Sciatic nerve (tissue), 2 donors: ENCODE measurements around the gene OLAH. TPM values are rescaled to one million over a fixed set of nuclear protein-coding genes. Genes with fewer than 3 reads are reported as not detected.
"Not testable (repeated sequence)": the region's sequence is repeated elsewhere in the genome, so short reads cannot be mapped to it uniquely, and the experiment has no call there.

Experiments used
- ATAC-seq: fragments of 200-7000 bp; cut with Tn5 transposase; one replicate; pipeline ENCODE4 v1.9.1; 2020; ENCODE audit warnings: mild to moderate bottlenecking, moderate library complexity
- DNase-seq: peaks from one replicate; pipeline ENCODE4 v3.0.0-alpha.2; 2020; ENCODE audit warnings: low spot score
- intact Hi-C: fragments of 100-400 bp; cut with DNase I; formaldehyde crosslinking; loops from one replicate; pipeline ENCODE4 v1.14.2; 2022
- total RNA-seq: library from RNA; stranded (reverse); fragmentation: NEBNext Ultra II Directional; extraction: Animal tissue kit (Norgen Biotek cat#: 25700); gene quantifications from one replicate; pipeline ENCODE4 v1.2.1, GENCODE V29; 2021
- donor health status: DM: no; HTN: no; CAD: no.
- donor health status: DM: no; HTN: no; CAD: no.

Gene OLAH
- total RNA-seq = 2.1 TPM

DNA sequence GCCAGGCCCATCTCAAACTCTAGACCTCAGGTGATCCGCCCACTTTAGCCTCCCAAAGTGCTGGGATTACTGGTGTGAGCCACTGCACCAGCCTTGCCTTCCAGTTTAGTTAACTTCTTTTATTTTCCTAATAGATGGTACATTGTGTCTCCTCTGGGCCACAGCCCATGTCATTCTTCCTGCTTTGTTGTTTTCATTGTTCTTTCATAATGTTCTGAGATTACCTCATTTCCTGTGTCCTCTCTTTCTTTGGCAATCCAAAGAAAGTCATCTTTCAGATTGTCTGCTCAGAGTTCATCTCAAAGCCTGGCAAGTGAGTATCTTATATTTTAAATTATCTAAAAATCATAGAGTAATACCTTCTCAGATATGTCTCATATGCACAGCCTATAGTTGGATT is at the start of gene OLAH:
OLAH (plus strand) TSS at position 270 of the 400 bp plus-strand sequence. CDS start 3,346 bp downstream, outside the sequence.
- DNase-seq = no peak
- intact Hi-C loops = no loop called here
- no peak for ATAC-seq

DNA sequence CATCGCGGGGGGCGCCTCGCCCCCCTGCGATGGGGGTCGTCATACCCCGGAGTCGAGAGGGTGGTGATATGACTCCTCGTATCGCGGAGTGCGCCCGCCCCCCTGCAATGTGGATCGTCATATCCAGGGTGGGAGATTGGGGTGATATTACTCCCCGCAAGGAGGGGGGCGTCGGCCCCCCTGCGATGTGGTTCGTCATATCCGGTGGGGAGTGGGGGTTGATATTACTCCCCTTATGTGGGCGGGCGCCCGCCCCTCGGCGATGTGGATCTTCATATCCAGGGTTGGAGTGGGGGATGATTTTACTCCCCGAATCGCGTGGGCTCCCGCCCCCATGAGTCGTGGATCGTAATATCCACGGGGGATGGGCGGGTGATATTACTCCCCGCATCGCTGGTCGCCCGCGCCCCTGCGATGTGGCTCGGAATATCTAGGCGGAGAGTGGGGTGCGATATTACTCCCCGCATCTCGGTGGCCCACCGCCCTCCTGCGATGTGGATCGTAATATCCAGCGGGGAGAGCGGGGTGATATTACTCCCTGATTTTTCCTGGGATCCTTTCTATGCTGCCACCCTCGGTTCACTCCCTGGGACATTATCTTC is 47.7 kb upstream of the OLAH start:
- intact Hi-C loops = no loop called here
- ATAC-seq (peak; percentile 20), DNase-seq (no peak)

- intact Hi-C loops, DNase-seq, ATAC-seq: not testable (repeated sequence)
Measured at GRCh38 chr10:15013530-15013929, 30.2 kb upstream of the OLAH start.

DNA sequence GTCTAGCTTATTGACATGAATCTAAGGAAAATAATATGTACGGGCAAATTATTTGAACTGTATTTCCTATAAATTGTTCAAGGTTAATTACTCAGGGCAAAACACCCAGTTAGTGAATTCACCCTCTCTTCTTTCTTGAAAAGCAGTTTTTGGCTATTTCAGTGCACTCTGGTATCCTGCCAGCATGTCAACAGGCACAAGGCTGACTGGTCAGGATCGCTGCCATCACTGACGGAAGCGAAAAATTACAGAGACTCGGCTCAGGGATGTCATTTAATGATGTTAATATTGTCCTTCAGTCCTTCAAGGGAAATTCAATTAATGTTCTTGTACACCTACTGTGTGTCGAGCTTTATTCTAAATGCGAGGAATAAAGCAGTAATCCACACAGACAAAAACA is 28.3 kb upstream of the OLAH start:
- no peak for DNase-seq
- intact Hi-C loops = no loop called here
- ATAC-seq = no peak

DNA sequence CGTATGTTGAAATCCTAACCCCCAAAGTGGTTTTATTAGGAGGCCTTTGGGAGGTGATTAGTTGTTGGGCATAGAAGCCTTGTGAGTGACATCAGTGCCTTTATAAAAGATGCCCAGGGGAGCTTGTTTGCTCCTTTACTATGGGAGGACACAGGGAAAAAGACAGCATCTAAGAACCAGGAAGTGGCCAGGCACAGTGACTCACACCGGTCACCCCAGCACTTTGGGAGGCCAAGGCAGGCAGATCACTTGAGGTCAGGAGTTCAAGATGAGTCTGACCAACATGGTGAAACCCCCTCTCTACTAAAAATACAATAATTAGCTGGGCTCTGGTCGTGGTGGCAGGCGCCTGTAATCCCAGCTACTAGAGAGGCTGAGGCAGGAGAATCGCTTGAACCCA is 22.8 kb upstream of the OLAH start:
- ATAC-seq, DNase-seq, intact Hi-C loops: not testable (repeated sequence)

DNA sequence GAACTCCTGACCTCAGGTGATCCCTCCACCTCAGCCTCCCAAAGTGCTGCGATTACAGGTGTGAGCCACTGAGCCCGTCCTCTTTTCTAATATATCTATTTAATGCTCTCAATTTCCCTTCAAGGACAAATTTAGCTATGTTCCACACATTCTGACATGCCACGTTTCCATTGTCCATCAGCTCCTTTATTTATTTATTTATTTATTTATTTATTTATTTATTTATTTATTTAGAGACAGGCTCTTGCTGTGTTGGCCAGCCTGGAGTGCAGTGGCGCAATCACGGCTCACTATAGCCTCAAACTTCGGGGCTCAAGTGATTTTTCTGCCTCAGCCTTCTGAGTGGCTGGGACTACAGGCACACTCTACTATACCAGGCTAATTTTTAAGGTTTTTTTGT is 20.7 kb upstream of the OLAH start:
- DNase-seq, intact Hi-C loops, ATAC-seq: not testable (repeated sequence)

DNA sequence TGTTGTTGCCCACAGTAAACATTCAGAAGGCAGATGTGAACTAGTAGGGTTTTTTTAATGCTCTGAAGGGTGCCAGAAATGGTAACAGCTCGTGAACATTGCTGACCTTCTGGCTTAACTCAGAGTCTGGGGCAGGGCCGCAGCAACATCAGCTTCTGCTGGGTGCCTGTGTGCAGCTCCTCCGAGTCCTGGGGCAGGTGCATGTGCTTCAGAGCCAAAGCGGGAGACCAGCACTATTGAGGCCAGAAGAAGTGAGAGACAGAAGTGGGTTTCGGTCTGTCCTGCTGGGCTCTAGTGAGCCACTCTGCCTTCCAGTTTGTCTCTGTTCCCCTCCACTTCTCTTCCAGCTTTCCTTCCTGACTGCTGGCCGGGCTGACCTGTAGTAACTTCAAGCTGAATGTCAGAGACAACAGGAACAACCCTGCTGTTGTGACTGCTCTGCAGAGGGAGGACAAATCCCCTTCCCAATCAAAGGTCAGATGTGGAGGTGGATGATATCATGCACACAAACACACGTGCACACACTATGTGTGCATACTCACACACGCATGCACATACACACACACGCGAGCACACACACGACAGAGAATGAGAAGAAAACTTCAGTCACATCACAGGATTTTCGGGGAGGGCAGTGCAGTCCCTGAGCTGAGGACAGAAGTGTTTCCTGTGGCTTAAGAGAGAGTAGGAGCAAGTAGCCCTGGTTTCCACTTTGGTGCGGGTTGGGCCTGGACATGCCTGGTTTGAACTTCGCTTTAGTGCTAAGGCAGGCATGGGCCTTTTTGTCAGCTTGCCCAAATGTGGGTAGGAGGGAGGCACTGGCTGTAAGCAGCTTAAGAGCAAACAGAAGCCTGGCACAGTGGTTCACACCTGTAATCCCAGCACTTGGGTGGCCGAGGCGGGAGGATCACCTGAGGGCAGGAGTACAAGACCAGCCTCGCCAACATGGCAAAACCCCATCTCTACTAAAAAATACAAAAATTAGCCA is 19.4 kb upstream of the OLAH start:
- intact Hi-C loops, DNase-seq: not testable (repeated sequence)
- ATAC-seq = peak; percentile 15

DNA sequence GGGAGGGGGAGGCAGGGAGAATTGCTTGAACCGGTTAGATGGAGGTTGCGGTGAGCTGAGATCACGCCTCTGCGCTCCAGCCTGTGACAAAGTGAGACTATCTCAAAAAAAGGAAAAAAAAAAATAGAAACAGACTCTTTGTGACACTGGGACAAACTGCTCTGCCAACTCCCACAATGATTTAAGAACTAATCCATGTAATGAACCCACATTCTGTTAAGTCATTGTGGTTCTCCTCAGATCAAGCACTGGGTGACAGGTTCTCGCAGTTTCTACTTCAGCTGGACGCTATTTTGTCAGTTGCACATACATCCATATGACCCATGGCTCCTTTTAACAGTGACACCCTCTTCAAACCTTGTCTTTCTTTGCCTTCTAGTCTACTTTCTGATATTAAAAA is 18.7 kb upstream of the OLAH start:
- ATAC-seq, intact Hi-C loops, DNase-seq: not testable (repeated sequence)

- DNase-seq = no peak
- no peak for ATAC-seq
- intact Hi-C loops = no loop called here
Measured at GRCh38 chr10:15027741-15028140, 16.0 kb upstream of the OLAH start.

DNA sequence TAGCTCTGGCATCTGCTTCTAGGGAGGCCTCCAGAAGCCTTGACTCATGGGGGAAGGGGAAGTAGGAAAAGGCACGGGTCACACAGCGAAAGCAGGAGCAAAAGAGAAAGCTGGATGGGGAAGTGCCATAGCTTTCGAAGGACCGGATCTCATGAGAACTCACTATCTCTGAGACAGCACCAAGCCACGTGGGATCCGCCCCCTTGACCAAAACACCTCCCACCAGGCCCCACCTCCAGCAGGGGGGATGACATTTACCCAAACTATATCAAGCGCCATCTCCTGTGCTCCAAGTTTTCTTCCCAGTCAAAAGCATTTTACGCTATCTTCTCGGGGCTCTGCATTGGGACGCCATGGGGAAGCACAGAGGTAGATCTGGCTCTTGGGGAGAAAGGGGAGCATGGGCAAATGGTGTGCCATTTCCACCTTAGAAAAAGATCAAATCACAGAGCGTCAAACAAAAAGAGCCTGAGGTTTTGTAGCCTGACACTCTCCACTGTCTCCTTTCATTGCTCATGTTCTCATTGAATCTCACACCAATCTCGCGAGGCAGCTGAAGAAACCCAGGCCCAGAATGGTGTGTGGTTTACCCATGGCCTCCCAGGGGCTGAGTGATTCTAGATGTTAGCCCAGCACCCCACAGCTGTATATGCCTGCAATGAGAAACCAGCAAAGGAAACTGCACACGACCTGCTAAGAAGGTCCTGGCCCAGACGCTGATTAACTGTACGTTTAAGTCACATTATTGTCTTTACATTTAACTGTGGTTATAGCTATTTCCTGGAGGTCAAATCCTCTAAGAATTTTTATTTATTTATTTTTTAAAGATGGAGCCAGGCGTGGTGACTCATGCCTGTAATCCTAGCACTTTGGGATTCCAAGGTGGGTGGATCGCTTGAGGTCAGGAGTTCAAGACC is 8.1 kb upstream of the OLAH start:
- intact Hi-C loops = no loop called here
- DNase-seq = peak; percentile 59
- ATAC-seq = peak; percentile 38

DNA sequence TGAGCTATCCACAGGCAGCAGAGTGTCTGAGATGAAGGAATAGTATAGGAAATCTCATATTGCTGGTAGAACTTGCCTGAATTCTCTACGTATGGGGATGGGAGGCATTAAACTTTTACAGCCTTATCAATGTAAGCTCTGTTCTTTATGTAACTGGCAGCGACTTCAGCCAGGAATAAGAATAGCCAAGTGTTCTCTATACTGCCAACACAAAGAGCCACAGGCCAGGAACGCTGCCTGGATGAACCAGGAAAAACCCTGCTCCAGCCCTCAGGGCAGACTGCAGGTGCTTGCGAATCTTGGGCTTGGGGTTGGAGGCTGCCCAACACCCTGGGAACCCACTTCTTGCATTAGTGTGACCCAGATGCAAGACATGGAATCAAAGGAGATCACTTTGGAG is 6.1 kb upstream of the OLAH start:
- no peak for ATAC-seq
- no peak for DNase-seq
- intact Hi-C loops = no loop called here

GRCh38 chr10:15038416-15038815 is 5.3 kb upstream of the OLAH start:
- ATAC-seq (no peak), DNase-seq (no peak)
- intact Hi-C loops = no loop called here

DNA sequence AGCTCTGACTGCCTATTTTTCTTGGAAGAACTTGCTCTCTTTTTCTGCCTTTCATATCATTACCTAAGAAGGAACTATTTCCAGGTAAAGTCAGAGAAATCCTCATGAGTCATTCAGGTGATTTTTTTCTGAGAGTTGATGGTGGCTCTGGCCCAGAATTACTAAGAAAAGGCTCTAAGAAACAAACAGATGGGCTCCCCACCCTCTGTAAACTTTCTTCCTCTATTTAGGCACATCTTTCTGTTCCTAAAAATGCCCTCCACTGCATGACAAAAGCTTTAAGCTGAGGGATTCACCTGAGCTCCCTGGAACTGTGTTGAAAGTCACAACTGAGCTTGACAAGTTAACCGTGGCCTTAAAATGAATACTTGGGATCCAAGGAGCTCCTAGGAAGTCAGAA is 1.6 kb downstream of the OLAH start:
- no peak for DNase-seq
- intact Hi-C loops = no loop called here
- no peak for ATAC-seq

- peak; percentile 57 for ATAC-seq
Measured at GRCh38 chr10:15046626-15047025, 2.9 kb downstream of the OLAH start.

DNA sequence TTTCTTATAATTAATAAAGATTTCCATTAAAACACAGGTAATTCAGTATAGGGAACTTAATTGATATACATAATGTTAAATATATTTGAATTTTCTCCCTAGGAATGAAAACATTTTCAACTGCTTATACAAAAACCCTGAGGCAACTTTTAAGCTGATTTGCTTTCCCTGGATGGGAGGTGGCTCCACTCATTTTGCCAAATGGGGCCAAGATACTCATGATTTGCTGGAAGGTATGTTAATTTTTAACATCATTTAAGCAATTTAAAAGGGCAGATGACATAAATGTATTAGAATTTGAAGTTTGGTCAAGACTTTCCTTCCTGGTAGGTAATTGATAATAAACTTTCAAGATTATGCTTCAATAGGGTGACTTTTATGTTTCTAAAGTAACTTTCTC is 5.8 kb downstream of the OLAH start:
- intact Hi-C loops = no loop called here
- ATAC-seq = no peak

More at GRCh38 chr10:15046626-15047025, 2.9 kb downstream of the OLAH start:
- intact Hi-C loops = no loop called here
- DNase-seq = no peak

GRCh38 chr10:15052121-15052520 is 8.4 kb downstream of the OLAH start:
- intact Hi-C loops = no loop called here
- no peak for ATAC-seq
- DNase-seq = no peak

More for the DNA sequence above, 5.8 kb downstream of the OLAH start:
- DNase-seq = no peak

DNA sequence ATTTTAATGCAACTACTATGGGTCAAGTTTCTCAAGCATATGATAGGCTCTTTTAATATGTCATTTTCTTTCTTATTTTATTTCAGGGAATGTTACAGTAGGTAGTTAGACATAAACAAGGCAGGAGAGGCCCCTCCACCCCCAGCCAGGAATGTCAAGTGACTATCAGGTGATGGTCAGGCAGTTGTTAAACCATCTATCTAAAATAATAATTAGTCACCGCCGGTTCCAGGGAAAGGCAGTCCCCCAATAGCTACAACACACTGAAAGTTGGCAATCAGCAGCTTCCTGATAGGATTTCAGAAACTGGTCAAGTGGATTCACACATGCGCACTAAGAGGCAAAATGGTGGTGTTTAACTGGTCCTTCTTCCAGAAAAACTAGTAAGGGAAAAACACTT is 9.3 kb downstream of the OLAH start:
- ATAC-seq = no peak
- intact Hi-C loops = no loop called here
- DNase-seq = no peak

- intact Hi-C loops = no loop called here
- no peak for DNase-seq
- no peak for ATAC-seq
Measured at GRCh38 chr10:15058689-15059088, 14.9 kb downstream of the OLAH start.

DNA sequence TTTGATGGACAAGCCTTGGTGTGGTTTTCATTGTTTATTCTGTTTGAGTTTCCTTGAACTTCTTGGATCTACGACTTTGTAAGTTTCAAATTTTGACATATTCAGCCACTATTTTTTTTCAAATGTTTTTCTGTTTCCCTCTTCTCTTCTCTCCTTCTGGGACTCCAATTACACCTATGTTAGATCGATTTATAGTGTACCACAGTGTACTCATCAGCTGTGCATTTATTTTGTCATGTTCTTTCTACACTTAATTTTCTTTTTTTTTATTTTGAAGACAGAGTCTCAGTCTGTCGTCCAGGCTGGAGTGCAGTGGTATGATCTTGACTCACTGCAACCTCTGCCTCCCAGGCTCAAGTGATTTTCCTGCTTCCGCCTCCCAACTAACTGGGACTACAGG is 16.2 kb downstream of the OLAH start:
- intact Hi-C loops = no loop called here
- DNase-seq (no peak), ATAC-seq (no peak)
